ACC112 (cell line): Measurements from ENCODE around the gene ARL6IP5.

Experiments
- H2AFZ ChIP-seq: fragments of 200-600 bp; sonication (generic); one replicate; pipeline ENCODE4 v1.6.0; 2017; ENCODE audit warnings: antibody characterized with exemption, low read length; ENCODE audit not compliant: unreplicated experiment
- H3K27ac ChIP-seq: fragments of 200-600 bp; sonication (generic); 2 replicates; pipeline ENCODE4 v1.5.1; 2014; ENCODE audit warnings: low read depth, mild to moderate bottlenecking, antibody characterized with exemption, low read length, moderate library complexity
- H3K27me3 ChIP-seq: fragments of 200-600 bp; sonication (generic); 2 replicates; pipeline ENCODE4 v1.6.1; 2014; ENCODE audit warnings: mild to moderate bottlenecking, antibody characterized with exemption, low read length, moderate library complexity, mixed read lengths; ENCODE audit not compliant: insufficient read depth
- H3K36me3 ChIP-seq: fragments of 200-600 bp; sonication (generic); 2 replicates; pipeline ENCODE4 v1.6.1; 2016; ENCODE audit warnings: mild to moderate bottlenecking, antibody characterized with exemption, low read length, moderate library complexity, mixed read lengths; ENCODE audit not compliant: insufficient read depth
- H3K4me1 ChIP-seq: fragments of 200-600 bp; sonication (generic); one replicate; pipeline ENCODE4 v1.6.1; 2016; ENCODE audit warnings: low read length, mixed read lengths; ENCODE audit not compliant: insufficient read depth, unreplicated experiment, control insufficient read depth
- H3K4me3 ChIP-seq: fragments of 200-600 bp; sonication (generic); 2 replicates; pipeline ENCODE4 v1.5.1; 2014; ENCODE audit warnings: mild to moderate bottlenecking, low read depth, low read length
- H3K79me2 ChIP-seq: fragments of 200-600 bp; sonication (generic); one replicate; pipeline ENCODE4 v1.6.0; 2016; ENCODE audit warnings: low read length; ENCODE audit not compliant: control insufficient read depth, unreplicated experiment, insufficient read depth

The ARL6IP5 gene

GRCh38 chr3:69087030-69087791 lies 2.5 kb downstream of the ARL6IP5 start:
- H3K4me1 ChIP-seq, result peaks cover 61% of the 10 kb centered on the region
- H3K79me2 ChIP-seq, result peaks cover 66% of the 10 kb centered on the region
- H3K27me3 ChIP-seq, result no peaks in the 10 kb centered on the region
- peak overlapping the region; percentile 94 for H3K27ac ChIP-seq
- no peak overlapping the region for H2AFZ ChIP-seq
- H3K36me3 ChIP-seq, result peaks cover 10% of the 10 kb centered on the region; the same call in 1 of the 2 replicates
- H3K4me3 ChIP-seq, result peak overlapping the region; percentile 95

- Histone ChIP-seq H2AFZ (no peak overlapping the region), H3K4me1 (peaks cover 65% of the 10 kb centered on the region), H3K36me3 (peaks cover 10% of the 10 kb centered on the region; the same call in 1 of the 2 replicates), H3K4me3 (peak overlapping the region; percentile 95), H3K79me2 (peaks cover 74% of the 10 kb centered on the region), H3K27ac (peak overlapping the region; percentile 94), H3K27me3 (no peaks in the 10 kb centered on the region)
These were observed 3.3 kb downstream of the ARL6IP5 start for GRCh38 chr3:69088063-69088462.

GRCh38 chr3:69090021-69090420 lies 5.3 kb downstream of the ARL6IP5 start:
- Histone ChIP-seq H3K36me3 (peaks cover 10% of the 10 kb centered on the region; the same call in 1 of the 2 replicates), H2AFZ (no peak overlapping the region), H3K4me3 (peak overlapping the region; percentile 49), H3K4me1 (peaks cover 71% of the 10 kb centered on the region), H3K27me3 (no peaks in the 10 kb centered on the region), H3K27ac (peak overlapping the region; percentile 64), H3K79me2 (peaks cover 92% of the 10 kb centered on the region)

GRCh38 chr3:69091389-69092029 lies 6.8 kb downstream of the ARL6IP5 start:
- Histone ChIP-seq H3K79me2 (peaks cover 88% of the 10 kb centered on the region), H3K27me3 (no peaks in the 10 kb centered on the region), H2AFZ (no peak overlapping the region), H3K27ac (no peak overlapping the region), H3K4me3 (no peak overlapping the region), H3K4me1 (peaks cover 71% of the 10 kb centered on the region), H3K36me3 (peaks cover 10% of the 10 kb centered on the region; the same call in 1 of the 2 replicates)

GRCh38 chr3:69092030-69092516 lies 7.3 kb downstream of the ARL6IP5 start:
- peaks cover 91% of the 10 kb centered on the region for H3K79me2 ChIP-seq
- H3K36me3 ChIP-seq, result peaks cover 10% of the 10 kb centered on the region
- H3K4me1 ChIP-seq, result peaks cover 69% of the 10 kb centered on the region
- 0 out of 2 replicates have a peak overlapping the region, but pooled peaks have one; percentile 9 for H3K27ac ChIP-seq
- no peak overlapping the region for H3K4me3 ChIP-seq
- H3K27me3 ChIP-seq, result no peaks in the 10 kb centered on the region
- no peak overlapping the region for H2AFZ ChIP-seq

GRCh38 chr3:69094467-69095205 lies 9.9 kb downstream of the ARL6IP5 start:
- Histone ChIP-seq H2AFZ (no peak overlapping the region), H3K4me3 (peak overlapping the region; percentile 14; the same call in 1 of the 2 replicates), H3K36me3 (peaks cover 3% of the 10 kb centered on the region; the same call in 1 of the 2 replicates), H3K4me1 (peaks cover 45% of the 10 kb centered on the region), H3K27ac (peak overlapping the region; percentile 48), H3K27me3 (no peaks in the 10 kb centered on the region), H3K79me2 (peaks cover 84% of the 10 kb centered on the region)

GRCh38 chr3:69095636-69096035 lies 10.9 kb downstream of the ARL6IP5 start:
- Histone ChIP-seq H2AFZ (no peak overlapping the region), H3K36me3 (peaks cover 3% of the 10 kb centered on the region; the same call in 1 of the 2 replicates), H3K27ac (no peak overlapping the region), H3K27me3 (no peaks in the 10 kb centered on the region), H3K4me3 (no peak overlapping the region), H3K79me2 (peaks cover 82% of the 10 kb centered on the region), H3K4me1 (peaks cover 35% of the 10 kb centered on the region)

GRCh38 chr3:69096299-69096698 lies 11.6 kb downstream of the ARL6IP5 start:
- H3K36me3 ChIP-seq, result peaks cover 3% of the 10 kb centered on the region; the same call in 1 of the 2 replicates
- no peaks in the 10 kb centered on the region for H3K27me3 ChIP-seq
- H3K4me1 ChIP-seq, result peaks cover 33% of the 10 kb centered on the region
- H3K27ac ChIP-seq, result no peak overlapping the region
- H3K4me3 ChIP-seq, result no peak overlapping the region
- H2AFZ ChIP-seq, result no peak overlapping the region
- peaks cover 82% of the 10 kb centered on the region for H3K79me2 ChIP-seq

GRCh38 chr3:69097407-69098086 lies 12.8 kb downstream of the ARL6IP5 start:
- Histone ChIP-seq H3K27me3 (no peaks in the 10 kb centered on the region), H3K36me3 (peaks cover 10% of the 10 kb centered on the region), H3K4me3 (no peak overlapping the region), H3K79me2 (peaks cover 80% of the 10 kb centered on the region), H3K4me1 (peaks cover 20% of the 10 kb centered on the region), H2AFZ (no peak overlapping the region), H3K27ac (no peak overlapping the region)

GRCh38 chr3:69099576-69099975 lies 14.8 kb downstream of the ARL6IP5 start:
- Histone ChIP-seq H3K4me1 (peaks cover 11% of the 10 kb centered on the region), H2AFZ (no peak overlapping the region), H3K27ac (no peak overlapping the region), H3K27me3 (no peaks in the 10 kb centered on the region), H3K4me3 (no peak overlapping the region), H3K79me2 (peaks cover 67% of the 10 kb centered on the region), H3K36me3 (peaks cover 27% of the 10 kb centered on the region)
